Upper lobe of left lung (tissue), 4 donors: ENCODE data around the gene NEUROG3.

Experiments
- EP300 ChIP-seq, 4 donors: sonication (generic); formaldehyde crosslinking; IDR thresholded peaks; one replicate each; pipeline ENCODE4 v1.5.1; 2017; ENCODE audit warnings: antibody characterized with exemption in 4 of 4, control low read depth in 2 of 4
- POLR2A ChIP-seq, 4 donors: fragments of 450-650 bp; IDR thresholded peaks; one replicate each; pipeline ENCODE4 v1.5.1; 2016 to 2017; ENCODE audit warnings: antibody characterized with exemption in 4 of 4, mild to moderate bottlenecking in 2 of 4
- TF ChIP-seq, protein P1 (sequence below), 6 experiments: fragments of 450-650 bp in 4 of 6; fragments of 200-600 bp in 2 of 6; sonication (generic) in 2 of 6; IDR thresholded peaks; one replicate each; pipeline ENCODE4 v1.5.1; 2016 to 2019; ENCODE audit warnings: antibody characterized with exemption in 6 of 6

GRCh38 chr10:69620625-69621024, 47.4 kb upstream of the NEUROG3 start:
- TF ChIP-seq, protein P1, sequence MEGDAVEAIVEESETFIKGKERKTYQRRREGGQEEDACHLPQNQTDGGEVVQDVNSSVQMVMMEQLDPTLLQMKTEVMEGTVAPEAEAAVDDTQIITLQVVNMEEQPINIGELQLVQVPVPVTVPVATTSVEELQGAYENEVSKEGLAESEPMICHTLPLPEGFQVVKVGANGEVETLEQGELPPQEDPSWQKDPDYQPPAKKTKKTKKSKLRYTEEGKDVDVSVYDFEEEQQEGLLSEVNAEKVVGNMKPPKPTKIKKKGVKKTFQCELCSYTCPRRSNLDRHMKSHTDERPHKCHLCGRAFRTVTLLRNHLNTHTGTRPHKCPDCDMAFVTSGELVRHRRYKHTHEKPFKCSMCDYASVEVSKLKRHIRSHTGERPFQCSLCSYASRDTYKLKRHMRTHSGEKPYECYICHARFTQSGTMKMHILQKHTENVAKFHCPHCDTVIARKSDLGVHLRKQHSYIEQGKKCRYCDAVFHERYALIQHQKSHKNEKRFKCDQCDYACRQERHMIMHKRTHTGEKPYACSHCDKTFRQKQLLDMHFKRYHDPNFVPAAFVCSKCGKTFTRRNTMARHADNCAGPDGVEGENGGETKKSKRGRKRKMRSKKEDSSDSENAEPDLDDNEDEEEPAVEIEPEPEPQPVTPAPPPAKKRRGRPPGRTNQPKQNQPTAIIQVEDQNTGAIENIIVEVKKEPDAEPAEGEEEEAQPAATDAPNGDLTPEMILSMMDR (IDR thresholded peaks at IDR 0.05): no peak
- TF ChIP-seq POLR2A (IDR thresholded peaks at IDR 0.05) (no peak), EP300 (IDR thresholded peaks at IDR 0.05) (no peak)
